NCI-H226 (cell line): ENCODE results near the gene CCDC188.

ENCODE experiments used
- DNase-seq: peaks from one replicate; pipeline ENCODE4 v3.0.0-alpha.2; 2015

Gene CCDC188

DNA sequence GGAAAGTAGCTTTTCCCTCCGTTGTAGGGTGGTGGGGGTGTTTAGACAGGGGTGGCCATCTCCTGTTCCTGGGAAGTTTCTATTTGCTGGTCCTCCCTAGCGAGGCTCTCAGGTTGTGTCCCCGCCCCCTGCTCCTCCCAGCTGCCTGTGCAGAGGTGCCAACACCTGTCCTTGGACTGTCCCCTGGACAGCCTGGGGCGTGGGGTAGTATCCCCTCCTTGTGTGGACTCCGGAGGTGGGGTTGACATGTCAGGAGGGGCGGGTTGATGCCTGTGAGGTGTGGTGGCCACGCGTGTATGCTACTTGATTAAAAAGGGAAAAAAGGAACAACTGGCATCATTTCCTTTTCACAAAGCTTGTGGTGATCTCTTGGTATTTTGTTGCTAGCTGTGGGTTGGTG, 49.2 kb downstream of the CCDC188 start:
- DNase-seq = no peak

DNA sequence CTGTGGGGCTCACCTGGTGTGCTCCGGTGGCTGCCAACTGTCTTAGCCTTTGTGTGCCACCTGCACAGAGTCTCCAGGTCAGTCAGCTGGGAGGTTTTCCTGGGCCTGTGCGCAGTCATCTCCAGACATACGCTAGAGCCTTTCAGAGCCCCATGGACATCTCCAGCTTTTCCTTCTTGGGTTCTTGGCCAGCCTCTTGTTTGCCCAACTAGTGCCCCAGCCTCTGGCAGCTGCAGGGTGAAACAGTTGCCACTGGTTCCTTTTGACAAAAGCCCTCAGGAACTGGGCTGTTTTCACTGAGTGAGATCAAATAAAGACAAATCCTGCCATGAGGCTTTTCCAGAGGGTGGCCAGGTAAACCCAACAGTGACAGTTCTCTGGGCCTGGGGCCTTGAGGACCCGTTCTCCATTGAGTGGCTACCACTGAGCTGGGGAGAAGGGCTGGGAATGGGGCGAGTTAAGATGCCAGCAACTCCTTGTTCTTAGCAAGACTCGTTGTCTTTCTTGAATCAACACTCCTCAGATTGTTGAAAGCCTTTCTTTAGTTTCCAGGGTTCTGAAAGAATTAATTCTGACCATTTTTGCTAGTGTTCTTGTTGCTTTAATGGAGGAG, 51.6 kb downstream of the CCDC188 start:
- no peak for DNase-seq
